Activated T-cell treated with anti-CD3 and anti-CD28 coated beads, Interleukin-2, amount 50 U/mL, for 1 hour (primary cell): ENCODE data around the gene FLRT1.

Experiments
- DNase-seq: peaks from one replicate; pipeline ENCODE4 v3.0.0-alpha.2; 2020

Gene FLRT1

DNA sequence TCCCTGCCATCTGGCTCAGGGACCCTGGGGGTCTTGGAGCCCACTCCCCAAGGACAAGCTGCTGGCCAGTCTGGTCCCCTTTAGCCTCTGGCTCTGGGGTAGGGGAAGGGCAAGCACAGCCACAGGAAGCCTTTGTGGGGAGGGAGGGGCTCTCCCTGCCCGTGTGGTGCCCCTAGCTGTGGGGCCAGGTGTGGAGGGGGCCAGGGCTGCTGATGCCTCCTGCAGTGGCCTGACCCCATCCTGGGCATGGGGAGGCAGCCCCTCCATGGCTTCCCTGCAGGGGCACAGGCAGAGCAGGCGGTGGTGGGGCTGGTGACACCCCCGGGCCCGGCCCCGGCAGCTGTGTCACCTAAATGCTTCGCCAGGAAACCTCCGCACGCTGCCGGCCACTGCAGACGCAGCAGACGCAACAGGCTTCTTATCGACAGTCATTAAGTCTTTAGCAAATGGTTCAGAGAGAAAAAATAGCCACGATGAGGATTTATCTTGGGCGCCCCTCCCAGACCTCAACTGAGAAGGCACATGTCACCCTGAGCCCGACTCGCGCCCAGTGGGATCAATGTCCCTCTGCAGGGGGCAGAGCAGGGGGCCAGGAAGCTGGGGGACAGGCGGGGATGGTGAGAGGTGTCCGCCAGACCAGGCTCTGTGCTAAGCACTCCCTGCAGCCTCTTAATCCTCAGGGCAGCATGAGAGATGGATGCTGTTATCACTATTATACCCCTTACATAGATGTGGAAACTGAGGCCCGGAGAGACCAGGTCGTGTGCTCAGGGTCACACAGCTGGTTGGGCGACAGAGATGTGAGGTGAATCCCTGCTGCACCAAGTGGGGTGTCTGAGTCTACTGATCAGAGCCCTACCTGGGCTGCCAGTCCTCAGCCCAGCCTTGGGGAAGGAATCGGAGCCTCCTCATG is 33.9 kb downstream of the FLRT1 start:
- no peak for DNase-seq

DNA sequence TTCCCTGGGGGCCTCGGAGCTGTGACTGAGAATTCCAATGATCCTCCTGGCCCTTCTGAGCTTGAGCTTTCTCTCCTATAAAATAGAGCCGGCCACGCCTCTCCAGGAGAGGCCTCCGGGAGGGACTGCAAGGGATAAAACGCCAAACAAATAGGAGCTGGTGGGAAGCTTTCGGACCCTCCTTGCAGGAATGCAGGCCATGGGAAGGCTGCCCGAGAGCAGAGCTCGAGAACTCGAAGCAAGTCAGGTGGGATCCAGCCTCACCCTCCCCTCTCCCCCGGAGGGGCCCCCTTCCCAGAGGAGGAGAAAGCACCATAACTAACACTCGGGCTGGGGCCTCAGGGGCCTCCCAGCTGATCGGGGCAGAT is 34.6 kb downstream of the FLRT1 start:
- no peak for DNase-seq

DNA sequence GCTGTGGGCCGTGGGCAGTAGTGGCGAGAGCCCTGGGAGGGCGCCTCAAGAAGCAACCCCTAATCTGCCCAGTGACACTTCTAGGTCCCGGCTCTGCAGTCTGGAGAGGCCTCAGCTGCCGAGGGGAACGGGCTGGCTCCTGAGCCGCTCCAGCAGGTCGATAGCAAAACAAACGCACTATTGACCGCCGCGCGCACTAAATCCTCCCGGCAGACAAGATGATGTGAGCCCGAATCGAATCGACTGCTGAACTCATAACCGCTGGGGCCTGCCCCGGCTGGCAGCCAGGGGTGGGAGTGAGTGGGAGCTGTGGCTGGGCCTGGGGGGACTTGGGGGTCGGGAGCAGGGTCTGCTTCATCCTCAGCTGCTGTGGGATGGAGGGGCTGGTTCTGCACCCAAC is 36.1 kb downstream of the FLRT1 start:
- no peak for DNase-seq

DNA sequence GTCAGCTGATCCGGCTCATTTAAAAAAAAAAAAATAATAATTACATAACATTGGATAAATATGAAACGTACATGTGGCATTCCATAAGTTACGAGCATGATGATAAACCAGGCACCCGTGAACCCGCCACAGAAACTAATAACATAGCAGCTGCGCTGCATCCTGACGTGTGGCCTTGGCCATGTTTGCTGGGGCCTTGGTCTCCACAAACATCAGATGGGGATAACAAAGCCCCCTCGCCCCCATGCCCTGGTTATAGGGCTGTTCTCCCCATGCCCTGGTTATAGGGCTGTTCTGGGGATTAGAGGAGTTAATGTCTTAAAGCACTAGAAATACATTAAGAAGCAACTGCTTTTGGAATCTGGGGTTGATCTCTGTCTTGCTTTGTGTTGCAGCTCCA is 36.7 kb downstream of the FLRT1 start:
- no peak for DNase-seq

DNA sequence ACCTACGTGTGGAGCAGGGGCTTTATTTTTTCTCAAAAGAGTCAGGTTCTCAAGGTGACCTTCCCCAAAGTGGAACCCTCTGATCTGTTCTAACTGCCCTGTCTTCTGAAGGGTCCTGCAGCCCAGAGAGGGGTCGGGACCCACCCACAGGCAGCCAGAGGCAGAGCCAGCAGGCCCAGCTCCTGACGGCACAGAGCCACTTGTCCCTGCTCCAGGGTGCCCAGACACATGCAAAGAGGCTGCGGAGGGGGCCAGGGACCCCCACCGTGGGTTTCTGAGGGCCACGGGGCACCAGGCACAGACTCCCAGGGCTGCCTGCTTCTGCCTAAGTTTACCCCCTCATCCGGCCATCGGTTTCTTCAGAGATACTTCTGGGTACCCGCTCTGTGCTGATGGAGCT is 37.1 kb downstream of the FLRT1 start:
- no peak for DNase-seq

DNA sequence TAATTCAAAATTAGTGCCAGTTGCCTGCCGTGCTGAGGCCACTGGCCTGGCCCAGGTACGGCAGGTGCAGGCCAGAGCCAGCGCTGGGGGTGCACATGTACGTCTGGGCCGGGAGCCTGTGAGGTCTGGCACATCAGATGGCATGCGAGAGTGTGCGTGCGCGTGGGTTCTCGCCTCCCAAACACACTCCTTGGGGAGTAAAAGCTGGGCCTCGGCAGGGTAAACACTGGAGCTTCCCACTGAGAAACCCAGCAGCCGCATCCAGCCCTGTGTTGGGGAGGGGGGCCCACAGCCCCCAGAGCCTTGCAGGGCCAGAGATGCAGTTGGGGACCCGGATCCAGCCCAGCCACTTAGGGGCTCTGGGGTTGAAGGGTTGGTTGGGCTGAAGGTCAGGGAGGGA is 37.8 kb downstream of the FLRT1 start:
- no peak for DNase-seq

DNA sequence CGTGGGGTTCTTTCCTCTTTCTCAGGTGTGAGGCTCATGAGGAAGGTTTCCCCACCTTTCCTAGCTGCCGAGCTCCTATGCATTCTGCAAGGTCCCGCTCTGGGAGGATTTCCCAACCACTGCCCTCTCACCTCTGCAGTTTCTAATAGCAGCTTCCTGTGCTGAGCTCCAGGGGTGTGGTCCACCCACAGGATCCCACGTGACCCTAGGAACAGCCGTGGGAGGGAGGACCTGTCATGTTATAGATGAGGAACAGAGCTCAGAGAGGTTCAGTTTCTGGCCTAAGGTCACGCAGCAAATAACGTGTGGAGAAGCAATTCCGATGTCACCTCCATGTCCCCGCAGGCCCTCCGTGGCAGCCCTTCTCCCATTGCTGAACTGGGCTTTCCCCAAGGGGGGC is 38.5 kb downstream of the FLRT1 start:
- DNase-seq, result no peak

DNA sequence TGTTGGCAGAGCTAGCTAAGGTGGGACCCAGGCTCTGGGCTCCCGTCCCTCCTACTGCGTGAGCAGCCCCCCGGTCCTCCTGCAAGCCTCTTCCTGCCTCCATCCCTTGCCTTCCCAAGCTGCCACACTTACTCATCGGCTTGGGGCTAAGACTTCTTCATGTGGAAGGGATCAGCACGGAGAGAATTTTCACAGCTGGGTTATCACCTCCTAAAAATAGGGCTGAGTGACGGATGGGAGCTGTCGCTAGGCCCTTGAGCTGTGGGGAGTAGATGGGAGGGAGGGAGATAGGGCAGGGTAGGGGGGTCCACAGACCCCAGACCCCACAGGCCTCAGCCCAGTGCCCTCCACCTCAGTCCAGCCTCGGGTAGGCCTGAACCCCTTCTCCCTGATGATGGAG is 41.0 kb downstream of the FLRT1 start:
- DNase-seq, result no peak

DNA sequence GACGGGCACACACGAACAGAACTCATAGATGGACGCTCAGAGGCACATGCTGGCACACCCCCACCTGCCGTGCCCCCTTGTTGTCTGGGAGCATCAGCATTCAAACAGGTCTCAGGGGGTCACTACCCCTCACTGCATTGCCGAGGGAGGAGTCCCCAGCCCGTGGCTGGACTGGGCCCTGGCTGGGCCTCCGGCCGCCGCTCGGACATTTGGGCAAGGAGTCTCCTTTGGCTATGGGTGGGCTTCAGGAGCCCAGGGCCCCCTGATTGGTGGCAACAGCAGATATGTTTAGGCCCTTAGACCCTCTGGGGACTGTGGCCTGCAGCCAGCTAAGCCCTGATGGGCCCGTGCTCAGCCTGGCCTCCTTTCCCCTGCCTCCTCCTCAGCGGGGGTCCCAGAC is 41.9 kb downstream of the FLRT1 start:
- DNase-seq, result no peak

DNA sequence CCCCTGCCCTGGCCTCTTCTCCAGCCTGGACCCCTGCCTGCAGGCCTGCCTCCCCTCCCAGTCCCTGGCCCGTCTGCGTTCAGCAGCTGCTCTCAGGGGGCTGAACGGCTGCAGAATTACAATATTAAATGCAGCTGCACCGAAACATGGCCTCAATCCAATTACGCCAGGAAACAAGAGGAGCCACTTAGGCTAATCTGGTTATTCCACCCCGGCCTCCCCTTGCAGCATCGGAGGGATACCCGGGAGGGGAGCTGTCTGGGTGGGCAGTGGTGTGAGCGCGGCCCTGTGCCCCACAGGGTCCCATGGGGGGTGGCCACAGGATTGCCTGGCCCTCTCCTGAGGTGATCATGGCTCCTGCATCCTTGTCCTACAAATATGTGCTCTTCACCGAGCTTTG is 42.6 kb downstream of the FLRT1 start:
- DNase-seq, result no peak

DNA sequence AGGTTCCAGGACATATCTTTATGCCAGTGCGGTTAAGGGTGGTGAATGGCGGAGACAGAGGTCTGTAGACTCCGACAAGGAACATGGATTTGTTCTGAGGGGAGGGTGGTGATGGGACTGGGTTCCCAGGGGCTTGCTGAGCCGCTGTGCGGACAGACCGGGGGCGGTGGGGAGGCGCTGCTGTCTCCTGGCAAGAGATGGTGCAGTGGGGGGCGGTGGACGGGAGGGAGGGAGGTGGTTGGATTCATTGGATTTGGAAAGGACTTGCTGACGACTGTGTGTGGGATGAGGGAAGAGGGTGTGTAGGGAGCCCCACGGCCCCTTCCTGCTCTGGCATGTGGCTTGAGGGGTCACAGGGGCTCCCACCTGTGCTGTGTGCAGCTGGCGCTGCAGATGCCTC is 43.2 kb downstream of the FLRT1 start:
- no peak for DNase-seq

DNA sequence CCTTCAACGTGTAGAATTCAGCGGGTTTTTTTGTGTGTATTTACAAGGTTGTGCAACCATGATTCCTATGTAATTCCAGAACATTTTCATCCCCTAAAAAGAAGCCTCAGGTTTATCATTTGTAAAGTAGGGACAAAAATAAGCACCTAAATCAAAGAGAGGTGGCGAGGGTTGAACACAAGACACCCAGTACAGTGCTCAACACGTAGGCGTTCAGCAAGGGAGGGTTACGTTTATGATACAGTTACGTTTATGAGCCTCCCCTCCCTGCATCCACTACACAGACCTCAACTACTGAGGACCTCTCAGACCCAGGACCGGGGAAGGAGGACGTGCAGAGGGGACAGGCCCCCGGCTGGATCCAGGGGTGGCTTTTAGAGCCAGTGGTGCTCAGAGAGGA is 44.7 kb downstream of the FLRT1 start:
- no peak for DNase-seq

DNA sequence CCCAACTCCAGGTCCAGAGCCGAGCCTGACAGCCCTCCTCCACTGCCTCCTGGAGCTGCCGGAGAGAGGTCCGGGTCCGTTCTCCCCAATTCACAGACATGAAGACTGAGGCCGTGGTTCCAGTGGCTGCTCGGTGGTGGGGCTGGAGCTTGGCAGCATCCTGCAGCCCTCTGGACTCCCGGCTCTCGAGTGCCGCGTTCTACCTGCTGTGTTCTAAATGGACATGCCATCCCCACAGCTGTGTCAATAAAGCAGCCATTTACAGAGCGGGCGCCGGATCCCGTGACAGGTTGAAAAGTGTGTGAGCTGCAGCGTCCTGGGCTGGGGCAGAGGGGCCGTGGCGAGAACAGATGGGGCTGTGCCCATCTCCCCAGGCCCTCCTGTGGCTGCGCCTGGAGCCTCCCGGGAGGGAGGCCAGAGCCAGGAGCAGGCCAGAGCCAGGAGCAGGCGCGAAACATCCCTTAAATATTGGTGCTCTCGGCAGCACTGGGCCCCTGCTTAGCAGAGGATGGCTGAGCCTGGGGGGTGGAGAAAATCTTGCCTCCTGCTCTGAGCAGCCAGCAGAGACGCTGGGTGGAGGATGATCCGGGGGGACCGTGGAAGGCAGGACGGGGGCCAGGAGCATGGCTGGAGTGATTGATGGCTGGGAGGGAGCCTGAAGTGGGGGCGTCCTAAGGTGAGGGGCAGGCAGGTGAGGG is 46.2 kb downstream of the FLRT1 start:
- no peak for DNase-seq

DNA sequence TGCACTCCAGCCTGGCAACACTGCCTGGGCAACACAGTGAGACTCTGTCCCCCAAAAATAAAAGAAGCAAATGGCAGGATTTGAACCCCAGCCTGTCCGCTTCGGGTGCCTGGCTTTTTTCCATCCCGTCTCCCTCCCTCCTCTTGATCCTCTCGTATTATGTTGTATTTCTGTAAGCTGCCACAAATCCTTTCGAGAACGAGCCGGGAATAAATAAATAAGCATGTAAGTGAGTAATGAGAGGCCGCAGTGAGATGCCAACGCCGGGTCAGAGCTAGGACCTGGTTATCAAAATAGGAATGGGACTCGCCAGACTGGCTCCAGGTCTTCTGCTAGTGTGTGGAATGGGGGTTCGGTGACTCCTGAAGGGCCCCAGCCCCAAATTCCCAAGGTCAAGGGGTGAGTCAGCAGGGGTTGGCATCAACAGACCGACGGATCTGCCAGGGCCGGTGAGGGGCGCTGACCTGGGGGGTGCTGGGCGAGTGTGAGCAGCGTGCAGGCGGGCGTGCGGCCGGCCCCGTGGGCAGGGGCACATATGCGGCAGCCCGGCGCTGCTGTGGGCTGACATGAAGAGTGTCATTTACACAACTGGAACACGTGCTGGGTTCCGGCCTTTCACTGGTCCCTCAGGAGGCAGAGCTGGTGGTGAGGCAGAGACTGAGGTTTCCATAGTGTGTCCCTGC is 47.8 kb downstream of the FLRT1 start:
- no peak for DNase-seq

DNA sequence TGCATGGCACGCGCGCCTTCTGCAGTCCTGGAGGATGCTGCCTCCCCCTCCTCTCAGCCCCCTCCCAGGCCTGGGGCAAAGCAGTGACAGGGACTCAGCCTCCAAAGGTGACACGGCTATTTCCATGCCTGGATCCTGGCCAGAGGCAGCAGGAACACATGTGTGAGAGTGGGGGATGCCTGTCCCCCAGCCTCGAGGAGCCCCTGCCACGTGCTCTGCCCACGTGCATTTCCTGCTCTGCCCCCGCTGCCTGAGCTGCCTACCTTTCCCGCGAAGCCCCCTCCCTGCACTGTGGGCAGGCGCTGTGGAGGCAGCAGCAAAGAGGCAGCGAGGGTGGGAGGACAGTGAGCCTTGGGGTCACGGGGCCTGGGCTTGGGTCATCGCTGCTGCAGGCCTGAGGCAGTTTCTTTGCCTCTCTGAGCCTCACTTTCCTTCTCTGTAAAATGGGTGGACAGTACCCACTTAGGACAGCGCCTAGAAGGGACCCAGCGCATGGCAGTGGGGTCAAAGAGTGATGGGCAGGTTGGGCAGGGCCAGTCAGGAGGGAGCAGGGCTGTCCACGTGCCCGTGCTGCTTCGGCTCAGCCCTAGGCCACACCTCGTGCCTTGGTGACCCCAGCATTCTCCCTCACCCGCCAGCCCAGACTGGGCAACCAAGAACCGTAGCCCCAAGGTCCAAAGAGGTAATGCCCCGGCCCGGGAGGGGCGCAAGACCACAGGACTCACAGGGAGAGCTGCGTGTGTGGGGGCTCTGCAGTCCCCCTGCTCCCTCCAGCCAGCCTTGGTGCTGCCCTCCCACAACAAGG is 48.6 kb downstream of the FLRT1 start:
- DNase-seq, result no peak

DNA sequence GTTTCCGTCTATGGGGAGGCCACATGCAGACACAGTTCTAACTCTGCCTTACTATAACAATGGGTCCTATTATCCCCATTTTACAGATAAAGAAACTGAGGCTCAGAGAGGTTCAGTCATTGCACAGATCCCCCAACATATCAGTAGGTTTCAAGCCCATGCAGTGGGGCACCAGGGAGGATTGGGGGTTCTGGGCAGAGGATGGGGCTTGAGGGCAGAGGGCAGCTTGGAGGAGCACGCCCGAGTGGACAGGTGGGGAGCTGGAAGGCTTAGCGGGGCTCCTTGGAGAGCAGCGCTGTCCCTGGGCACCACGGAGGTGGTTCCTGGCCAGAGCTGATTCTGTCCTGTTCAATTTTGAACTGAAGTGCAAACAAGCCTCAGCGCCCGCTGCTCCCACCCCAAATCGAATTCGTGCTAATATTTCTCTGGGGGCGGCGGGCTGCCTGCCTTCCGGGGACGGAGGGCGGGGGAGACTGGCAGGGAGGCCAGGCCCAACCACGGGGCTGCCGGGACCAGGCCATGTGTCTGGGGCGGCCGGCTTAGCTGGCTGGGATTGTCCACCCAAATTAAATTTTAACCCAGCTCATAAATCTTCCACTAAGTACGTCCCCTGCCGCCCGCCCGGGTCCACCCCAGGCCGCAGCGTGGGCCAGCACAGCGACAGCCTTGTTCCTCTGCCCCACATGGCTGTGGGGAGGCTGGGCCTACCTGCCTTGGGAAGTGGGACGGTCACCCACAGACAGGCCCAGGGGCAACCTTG is 49.4 kb downstream of the FLRT1 start:
- no peak for DNase-seq
